Vagina (tissue), 2 donors: ENCODE results near the gene PROKR1. TPM values are rescaled to one million over a fixed set of nuclear protein-coding genes. Genes with fewer than 3 reads are reported as not detected.
A peak's percentile ranks its signal among the peaks of the same experiment; 100 is the strongest.

Experiments used
- DNase-seq, 2 donors: peaks; one replicate each; pipeline ENCODE4 v3.0.0-alpha.2; 2017; ENCODE audit errors: extremely low spot score in 2 of 2
- H3K27ac ChIP-seq: fragments of 200-600 bp; sonication (generic); one replicate; pipeline ENCODE4 v1.5.1; 2019
- H3K27me3 ChIP-seq: fragments of 200-600 bp; sonication (generic); one replicate; pipeline ENCODE4 v1.5.1; 2019
- H3K36me3 ChIP-seq, 2 donors: fragments of 200-600 bp; sonication (generic); one replicate each; pipeline ENCODE4 v1.5.1; 2017 to 2019
- H3K4me1 ChIP-seq: fragments of 200-600 bp; sonication (generic); one replicate; pipeline ENCODE4 v1.5.1; 2019
- H3K4me3 ChIP-seq, 2 donors: fragments of 200-600 bp; sonication (generic); 1 replicate in 1 of 2; 2 replicates in 1 of 2; pipeline ENCODE4 v1.5.1; 2016 to 2019
- H3K9me3 ChIP-seq: fragments of 200-600 bp; sonication (generic); one replicate; pipeline ENCODE4 v1.5.1; 2019
- CTCF ChIP-seq, 3 experiments: fragments of 450-650 bp in 2 of 3; fragments of 200-600 bp in 1 of 3; sonication (generic) in 1 of 3; IDR thresholded peaks; one replicate each; pipeline ENCODE4 v1.5.1; 2017 to 2019; ENCODE audit warnings: antibody characterized with exemption in 3 of 3, mild to moderate bottlenecking in 2 of 3, moderate library complexity in 2 of 3
- POLR2A ChIP-seq, 2 donors: fragments of 450-650 bp; IDR thresholded peaks; one replicate each; pipeline ENCODE4 v1.6.1; 2017; ENCODE audit warnings: antibody characterized with exemption in 2 of 2, mild to moderate bottlenecking in 2 of 2, moderate library complexity in 2 of 2
- POLR2AphosphoS5 ChIP-seq, 2 donors: sonication (generic); formaldehyde crosslinking; IDR thresholded peaks; one replicate each; pipeline ENCODE4 v1.9.0; 2017; ENCODE audit warnings: antibody characterized with exemption in 2 of 2, mild to moderate bottlenecking in 2 of 2, low read depth in 1 of 2; ENCODE audit not compliant: insufficient read depth in 1 of 2
- intact Hi-C: fragments of 100-400 bp; cut with DNase I; formaldehyde crosslinking; loops from one replicate; pipeline ENCODE4 v1.15.1; 2023
- total RNA-seq: library from RNA; depleted of rRNA; stranded (reverse); fragments of >200 nt; gene quantifications from one replicate; pipeline ENCODE4 v1.2.3, GENCODE V29; 2016

PROKR1 gene
- total RNA-seq, 1 donor from 2014 or later = not detected

DNA sequence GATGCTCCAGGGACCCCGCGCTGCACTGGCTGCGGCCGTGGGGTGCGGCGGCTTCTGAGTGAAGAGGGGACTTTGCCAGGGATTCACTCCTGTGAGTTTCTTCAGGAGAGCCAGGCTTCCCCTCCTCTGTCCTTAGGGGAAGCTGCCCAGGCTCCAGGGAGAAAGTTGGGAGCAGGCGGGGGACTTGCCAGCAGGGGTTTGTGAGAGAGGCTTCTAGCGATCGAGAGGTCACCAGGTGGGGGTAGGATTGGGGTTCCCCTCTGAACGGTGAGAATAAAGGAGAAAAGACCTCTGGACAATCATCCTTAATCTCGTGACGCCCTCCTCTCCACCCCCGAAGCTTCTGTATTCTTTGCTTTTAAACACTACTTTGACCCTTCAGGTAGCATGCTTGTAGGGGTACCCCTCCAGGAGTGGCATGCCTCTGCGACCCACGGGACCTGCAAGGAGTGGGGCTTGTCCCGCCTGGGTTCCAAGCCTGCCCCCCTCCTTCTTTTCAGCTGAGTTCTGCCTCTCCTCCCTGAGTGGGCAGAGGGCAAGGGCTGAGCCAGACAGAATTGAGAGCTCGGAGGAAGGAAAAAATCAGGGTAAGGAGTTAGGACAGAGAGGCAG lies 601 bp downstream of the PROKR1 start:
- H3K9me3 ChIP-seq = no peaks in the 10 kb centered on the region
- DNase-seq = no peak
- no peaks in the 10 kb centered on the region for H3K36me3 ChIP-seq
- TF ChIP-seq CTCF (IDR thresholded peaks at IDR 0.05) = no peak
- TF ChIP-seq POLR2AphosphoS5 (IDR thresholded peaks at IDR 0.05; ENCODE audit: insufficient read depth in 1 of 2, low read depth in 1 of 2) = no peak
- no peak for TF ChIP-seq POLR2A (IDR thresholded peaks at IDR 0.05)
- H3K4me3 ChIP-seq = peak overlapping the region; percentile 41 to 55
- peaks cover 15% of the 10 kb centered on the region for H3K4me1 ChIP-seq
- intact Hi-C loops = no loop called here
- H3K27me3 ChIP-seq = no peaks in the 10 kb centered on the region
- no peak overlapping the region for H3K27ac ChIP-seq

DNA sequence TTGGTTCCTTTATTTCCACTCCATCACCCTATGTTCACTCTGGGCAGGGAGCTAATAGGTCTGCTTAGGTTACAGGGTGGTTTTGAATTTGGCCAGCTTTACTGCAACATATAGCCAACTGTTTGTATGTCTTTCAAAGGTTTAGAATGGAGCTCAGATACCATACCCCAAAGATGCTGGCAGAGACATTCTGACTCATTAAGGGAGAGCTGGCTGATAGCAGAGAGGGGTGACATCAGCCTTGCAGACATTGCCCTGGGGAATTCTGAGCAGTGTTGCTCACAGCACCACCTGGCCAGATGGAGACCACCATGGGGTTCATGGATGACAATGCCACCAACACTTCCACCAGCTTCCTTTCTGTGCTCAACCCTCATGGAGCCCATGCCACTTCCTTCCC lies 2.1 kb downstream of the PROKR1 start:
- H3K9me3 ChIP-seq = no peaks in the 10 kb centered on the region

GRCh38 chr2:68646303-68646702 lies 2.9 kb downstream of the PROKR1 start:
- Histone ChIP-seq H3K36me3 (no peaks in the 10 kb centered on the region), H3K27ac (no peak overlapping the region), H3K4me3 (no peak overlapping the region), H3K4me1 (peaks cover 15% of the 10 kb centered on the region), H3K27me3 (no peaks in the 10 kb centered on the region), H3K9me3 (no peaks in the 10 kb centered on the region)
- DNase-seq = no peak
- intact Hi-C loops = no loop called here
- TF ChIP-seq CTCF (IDR thresholded peaks at IDR 0.05) (no peak), POLR2A (IDR thresholded peaks at IDR 0.05) (no peak), POLR2AphosphoS5 (IDR thresholded peaks at IDR 0.05; ENCODE audit: insufficient read depth in 1 of 2, low read depth in 1 of 2) (no peak)

More for the DNA sequence above, 2.1 kb downstream of the PROKR1 start:
- intact Hi-C loops = no loop called here
- no peaks in the 10 kb centered on the region for H3K36me3 ChIP-seq
- no peak overlapping the region for H3K4me3 ChIP-seq
- TF ChIP-seq CTCF (IDR thresholded peaks at IDR 0.05) = no peak
- TF ChIP-seq POLR2A (IDR thresholded peaks at IDR 0.05) = no peak
- no peak for TF ChIP-seq POLR2AphosphoS5 (IDR thresholded peaks at IDR 0.05; ENCODE audit: insufficient read depth in 1 of 2, low read depth in 1 of 2)
- H3K27ac ChIP-seq = no peak overlapping the region
- DNase-seq = no peak
- no peaks in the 10 kb centered on the region for H3K27me3 ChIP-seq
- peaks cover 15% of the 10 kb centered on the region for H3K4me1 ChIP-seq

DNA sequence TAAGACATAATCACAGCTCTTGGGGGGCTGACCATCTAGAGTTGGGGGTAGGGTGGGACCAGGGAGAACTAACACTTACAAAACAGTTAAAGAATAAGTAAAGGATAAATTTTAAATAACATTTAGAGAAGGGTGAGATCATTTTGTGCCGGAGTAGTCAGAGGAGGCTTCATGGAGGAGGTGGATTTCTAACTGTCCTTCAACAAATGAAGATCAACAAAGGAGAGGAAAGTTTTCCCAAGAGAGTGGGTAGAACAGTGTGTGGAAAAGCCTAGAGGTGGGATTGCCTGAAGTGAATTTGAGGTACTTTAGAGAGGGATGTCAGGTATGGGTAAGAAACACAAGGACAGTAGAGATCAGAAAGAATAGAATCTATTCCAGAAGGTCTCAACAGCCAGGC lies 7.3 kb downstream of the PROKR1 start:
- intact Hi-C loops = no loop called here
- H3K4me3 ChIP-seq = no peak overlapping the region
- no peaks in the 10 kb centered on the region for H3K27me3 ChIP-seq
- no peak overlapping the region for H3K27ac ChIP-seq
- H3K36me3 ChIP-seq = no peaks in the 10 kb centered on the region
- TF ChIP-seq POLR2AphosphoS5 (IDR thresholded peaks at IDR 0.05; ENCODE audit: insufficient read depth in 1 of 2, low read depth in 1 of 2) (no peak), POLR2A (IDR thresholded peaks at IDR 0.05) (no peak), CTCF (IDR thresholded peaks at IDR 0.05) (no peak)
- DNase-seq = no peak
- no peaks in the 10 kb centered on the region for H3K4me1 ChIP-seq
- no peaks in the 10 kb centered on the region for H3K9me3 ChIP-seq

- TF ChIP-seq CTCF (IDR thresholded peaks at IDR 0.05) (no peak), POLR2AphosphoS5 (IDR thresholded peaks at IDR 0.05; ENCODE audit: insufficient read depth in 1 of 2, low read depth in 1 of 2) (no peak), POLR2A (IDR thresholded peaks at IDR 0.05) (no peak)
- H3K4me1 ChIP-seq = no peaks in the 10 kb centered on the region
- intact Hi-C loops = no loop called here
- H3K27ac ChIP-seq = no peak overlapping the region
- H3K4me3 ChIP-seq = no peak overlapping the region
- no peaks in the 10 kb centered on the region for H3K36me3 ChIP-seq
- H3K27me3 ChIP-seq = no peaks in the 10 kb centered on the region
- H3K9me3 ChIP-seq = no peaks in the 10 kb centered on the region
- DNase-seq = no peak
These were observed 9.7 kb downstream of the PROKR1 start for GRCh38 chr2:68653034-68653433.
